IPS-11a (cell line): ENCODE results near the gene STK16.

Experiments
- H3K4me3 ChIP-seq: one replicate; pipeline ENCODE4 v1.5.1; 2013; ENCODE audit warnings: low read depth, low read length, control low read depth

STK16 gene

DNA sequence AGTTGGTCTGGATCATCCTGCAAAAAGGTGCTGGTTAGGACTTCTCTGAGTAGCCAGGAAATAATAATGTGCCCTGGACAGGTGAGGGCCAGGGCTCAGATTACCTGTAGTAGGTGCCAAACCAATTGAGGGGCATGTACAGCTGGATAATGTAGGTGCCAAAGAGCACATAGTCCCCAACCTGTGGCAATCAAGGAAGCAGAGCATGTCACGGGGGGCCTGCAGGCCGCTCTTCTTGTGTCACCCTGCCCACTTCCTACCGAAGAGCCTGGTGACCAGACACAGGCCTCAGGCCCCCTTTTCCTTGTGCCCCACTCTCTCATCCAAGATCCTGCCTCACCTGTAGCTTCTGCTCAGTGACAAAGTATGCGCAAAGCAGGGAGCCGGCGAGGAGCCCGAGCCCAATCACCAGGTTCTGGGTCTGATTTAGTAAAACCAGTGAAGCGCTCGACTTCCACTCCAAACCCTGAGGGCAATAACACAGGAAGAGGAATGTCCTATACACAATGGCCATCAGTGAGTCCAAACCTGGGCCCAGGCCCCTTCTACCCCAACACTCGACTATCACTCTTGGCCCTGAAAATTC is 31.7 kb upstream of the STK16 start:
- no peak overlapping the region for H3K4me3 ChIP-seq

DNA sequence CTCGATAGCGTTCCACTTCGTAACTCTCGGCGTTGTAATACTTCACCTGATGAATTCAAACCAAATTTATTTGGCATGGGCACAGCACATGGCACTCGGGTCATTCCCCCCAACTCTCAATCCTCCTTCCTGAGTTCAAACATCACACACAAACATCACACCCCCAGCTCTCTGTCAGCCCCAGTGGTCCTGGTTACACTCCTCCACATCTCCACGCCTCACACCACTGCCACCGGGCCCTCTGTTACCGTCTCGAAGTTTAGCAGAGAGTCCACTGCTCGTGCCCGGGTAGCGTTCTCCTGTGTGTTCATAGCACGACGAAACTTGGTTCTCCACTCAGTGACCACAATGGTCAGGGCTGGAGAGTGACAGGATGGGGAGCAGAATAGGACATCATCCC is 31.1 kb upstream of the STK16 start:
- H3K4me3 ChIP-seq = no peak overlapping the region

DNA sequence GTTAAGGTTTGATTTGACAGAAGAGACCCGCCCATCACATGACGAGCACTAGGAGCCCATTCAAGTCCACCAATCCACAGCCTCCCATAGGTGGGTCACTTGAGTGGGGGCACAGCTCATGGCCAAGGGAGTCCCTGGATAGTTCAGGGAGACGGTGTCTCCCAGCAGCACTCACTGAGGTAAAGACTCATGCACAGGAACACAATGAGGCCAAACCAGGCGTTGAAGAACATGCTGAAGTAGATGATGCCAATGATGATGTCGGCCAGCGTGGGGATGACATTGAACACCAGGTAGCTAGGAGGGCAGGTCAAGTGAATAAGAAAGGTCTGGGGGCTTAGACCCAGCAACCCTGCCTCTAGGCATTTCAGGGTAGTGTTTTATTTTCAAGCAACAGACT is 30.5 kb upstream of the STK16 start:
- no peak overlapping the region for H3K4me3 ChIP-seq

DNA sequence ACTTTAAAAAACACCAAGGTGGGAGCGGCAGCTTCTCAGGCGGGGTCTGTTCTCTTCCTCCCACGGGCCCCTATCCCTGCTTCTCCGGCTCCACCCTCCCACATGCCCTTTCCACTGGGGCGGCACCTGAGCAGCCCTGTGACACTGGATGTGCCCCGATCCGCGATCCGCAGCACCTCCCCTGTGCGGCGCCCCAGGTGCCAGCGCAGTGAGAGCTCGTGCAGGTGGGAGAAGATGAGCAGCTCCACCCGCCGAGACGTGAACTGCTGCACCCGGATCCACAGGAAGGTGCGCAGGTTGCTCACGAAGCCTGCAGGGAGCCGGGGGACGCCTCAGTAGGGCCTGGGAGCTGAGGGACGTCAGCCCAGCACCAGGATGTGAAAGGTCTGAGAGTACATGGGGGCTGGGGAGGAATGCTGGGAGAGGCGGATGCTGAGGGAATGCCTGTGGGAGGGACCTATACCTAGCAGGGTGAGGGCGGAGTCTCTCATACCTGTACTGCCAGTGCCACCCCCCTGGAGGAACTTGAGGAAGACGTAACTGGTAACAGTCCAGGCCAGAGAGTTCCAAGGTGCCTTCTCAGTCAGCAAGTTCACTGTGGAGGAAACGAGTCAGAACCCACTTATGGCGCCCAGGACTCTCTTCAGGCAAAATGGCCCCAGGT is 29.3 kb upstream of the STK16 start:
- no peak overlapping the region for H3K4me3 ChIP-seq

DNA sequence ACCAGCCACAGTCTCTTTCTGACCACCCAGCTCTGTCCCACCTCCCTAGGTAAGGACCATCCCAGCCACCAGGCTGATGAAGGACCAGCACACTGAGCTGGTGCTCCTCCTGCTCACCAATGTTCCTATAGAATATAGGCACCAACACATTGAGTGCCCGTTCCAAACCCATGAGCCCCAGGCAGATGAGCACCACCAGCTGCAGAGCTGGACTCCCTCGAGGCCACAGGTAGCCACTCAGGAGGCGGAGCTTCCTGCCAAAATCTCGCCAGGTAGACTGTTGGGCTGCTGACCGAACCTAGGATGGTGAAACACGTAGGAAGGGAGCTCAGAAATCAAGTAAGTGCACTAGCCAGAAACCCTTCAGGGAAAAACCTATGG is 28.8 kb upstream of the STK16 start:
- no peak overlapping the region for H3K4me3 ChIP-seq

DNA sequence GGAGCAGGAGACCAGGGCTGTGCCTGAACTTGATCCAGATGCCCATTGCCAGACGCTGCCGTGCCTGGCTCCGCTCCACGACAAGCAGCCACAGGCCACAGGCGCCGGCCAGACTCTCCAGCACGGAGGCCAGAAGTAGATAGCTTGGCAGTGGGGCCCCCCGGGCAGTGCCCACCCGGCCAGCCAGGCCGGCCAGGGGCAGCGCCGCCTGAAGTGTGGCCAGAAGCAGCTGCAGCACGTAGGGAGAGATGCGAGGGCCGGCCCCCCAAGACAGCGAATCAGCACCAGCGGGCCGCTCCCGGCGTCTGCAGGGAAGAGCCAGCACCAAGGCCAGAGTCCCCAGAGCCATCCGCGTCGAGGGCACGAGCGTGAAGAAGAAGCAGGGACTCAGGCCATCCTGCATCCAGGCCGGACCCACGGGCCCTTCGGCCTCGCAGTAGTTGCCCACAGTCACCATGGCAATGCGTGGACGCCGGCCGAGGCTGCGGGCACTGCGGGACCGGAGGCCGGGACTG is 27.0 kb upstream of the STK16 start:
- peak overlapping the region; percentile 63 for H3K4me3 ChIP-seq

DNA sequence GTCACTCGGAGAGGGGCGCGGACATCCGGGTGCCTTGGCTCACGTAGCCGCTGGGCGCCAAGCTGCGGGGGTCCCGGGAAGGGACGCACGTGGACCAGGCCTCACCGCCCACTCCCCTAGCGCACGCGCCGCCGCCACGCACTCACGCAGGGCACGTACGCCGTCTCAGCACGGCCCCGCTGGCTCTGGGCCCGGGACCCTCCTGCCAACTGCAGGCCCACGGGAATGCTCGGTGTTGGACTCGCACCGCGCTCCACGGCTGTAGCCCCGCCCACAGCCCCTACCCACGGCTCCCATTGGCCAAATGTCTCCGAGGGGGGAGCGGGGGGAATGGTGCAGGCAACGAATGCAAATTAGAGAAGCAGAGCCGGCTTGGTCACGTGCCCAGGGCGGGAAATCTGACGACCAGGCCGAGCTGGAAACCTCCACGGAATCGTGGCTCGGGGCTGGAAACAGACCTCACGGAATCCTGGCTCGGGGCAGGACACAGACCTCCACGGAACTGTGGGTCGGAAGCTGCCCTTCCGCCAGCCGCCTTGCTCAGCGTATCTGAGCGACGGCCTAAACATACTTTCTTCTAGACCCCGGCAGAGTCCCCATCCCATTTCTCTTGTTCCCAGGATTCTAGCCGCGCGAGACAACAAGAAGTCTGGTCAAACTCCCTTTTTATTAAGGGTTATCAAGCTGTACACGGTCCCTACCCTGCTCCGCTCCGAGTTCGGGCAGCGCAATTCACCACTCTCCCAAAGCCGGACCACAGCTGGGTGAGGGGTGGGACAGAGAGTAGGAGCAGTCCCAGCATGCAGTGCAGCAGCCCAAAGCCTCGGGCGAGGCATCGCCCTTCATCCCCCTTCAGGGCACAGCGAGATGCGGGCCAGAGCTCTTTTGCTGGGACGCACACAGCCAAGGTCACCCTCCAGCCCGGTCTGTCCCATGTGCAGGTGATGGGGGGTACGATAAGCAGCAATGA is 26.3 kb upstream of the STK16 start, which contains the start of gene ABCB6:
ABCB6 (minus strand) TSS at position 227 of the 970 bp plus-strand sequence. CDS start 285 bp downstream, outside the sequence.
- H3K4me3 ChIP-seq = peak within 1 kb of the TSS; percentile 63

DNA sequence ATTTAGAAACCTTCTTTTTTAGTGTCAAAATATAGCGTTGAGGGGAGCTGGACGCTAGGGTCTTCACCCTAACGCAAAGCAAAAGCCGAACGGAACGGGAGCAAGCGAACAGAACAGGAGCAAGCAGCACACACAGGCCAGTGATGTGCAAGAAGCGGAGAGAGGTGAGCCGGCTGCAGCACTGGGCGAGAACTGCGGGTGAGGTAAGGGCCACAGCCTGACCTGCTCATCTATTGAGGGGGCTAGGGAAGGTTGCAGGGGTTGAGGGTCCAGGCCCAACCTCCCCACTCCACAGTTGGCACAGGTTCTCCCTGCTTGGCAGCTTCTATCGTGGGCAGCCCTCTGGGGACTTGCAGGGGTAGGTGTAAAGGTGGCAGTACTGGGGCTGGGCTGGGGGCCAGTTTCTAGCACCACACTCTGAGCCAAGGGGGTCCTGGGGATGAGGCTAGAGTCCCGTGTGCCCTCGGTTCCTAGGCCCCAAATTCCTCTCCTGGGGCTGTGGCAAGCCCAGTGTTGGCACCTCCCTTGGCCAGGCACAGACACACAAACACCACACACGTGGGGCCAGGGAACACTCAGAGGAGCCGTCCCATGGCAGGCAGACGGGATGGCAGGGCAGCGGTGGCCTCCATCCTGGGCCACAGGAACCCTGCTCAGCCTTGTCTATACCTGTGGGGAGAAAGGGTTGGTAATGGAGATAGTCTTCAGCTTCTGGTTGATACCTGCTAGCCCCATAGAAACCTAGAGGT is 25.3 kb upstream of the STK16 start:
- H3K4me3 ChIP-seq = no peak overlapping the region

DNA sequence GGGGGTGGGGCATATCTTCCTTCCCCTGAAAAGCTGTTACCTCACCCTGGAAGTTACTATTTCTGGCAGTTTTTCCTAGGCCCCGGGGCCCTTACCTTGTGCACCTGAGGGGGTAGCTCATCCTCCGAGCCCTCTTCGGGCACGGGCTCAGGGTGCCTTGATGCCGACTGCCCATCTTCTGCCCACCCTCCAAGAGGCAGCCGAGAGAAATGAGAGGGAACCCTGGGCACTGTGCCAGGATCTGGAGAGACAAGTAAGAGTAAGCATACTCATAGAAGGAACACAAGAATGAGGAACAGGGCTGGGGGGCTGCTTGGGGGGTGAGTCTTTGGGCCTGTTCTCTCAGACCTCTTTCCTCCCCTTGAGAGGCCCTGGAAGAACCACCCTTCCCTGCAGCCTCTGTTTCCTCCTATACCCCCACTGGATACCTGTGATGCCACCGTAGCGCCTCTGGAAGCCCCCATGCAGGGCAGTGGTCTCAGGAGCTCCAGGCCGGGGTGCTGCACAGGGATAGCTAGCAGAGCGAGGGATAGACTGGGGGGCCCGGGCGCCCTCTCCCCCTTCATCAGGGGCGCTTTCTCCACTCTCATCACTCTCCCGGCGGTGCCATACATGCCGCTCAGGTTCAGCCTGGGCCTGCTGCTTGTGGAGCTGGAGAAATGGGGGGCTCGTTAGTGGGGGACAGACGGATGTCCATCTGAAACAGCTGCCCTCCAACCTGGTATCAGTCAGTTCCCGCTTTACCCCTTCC is 24.5 kb upstream of the STK16 start:
- no peak overlapping the region for H3K4me3 ChIP-seq

DNA sequence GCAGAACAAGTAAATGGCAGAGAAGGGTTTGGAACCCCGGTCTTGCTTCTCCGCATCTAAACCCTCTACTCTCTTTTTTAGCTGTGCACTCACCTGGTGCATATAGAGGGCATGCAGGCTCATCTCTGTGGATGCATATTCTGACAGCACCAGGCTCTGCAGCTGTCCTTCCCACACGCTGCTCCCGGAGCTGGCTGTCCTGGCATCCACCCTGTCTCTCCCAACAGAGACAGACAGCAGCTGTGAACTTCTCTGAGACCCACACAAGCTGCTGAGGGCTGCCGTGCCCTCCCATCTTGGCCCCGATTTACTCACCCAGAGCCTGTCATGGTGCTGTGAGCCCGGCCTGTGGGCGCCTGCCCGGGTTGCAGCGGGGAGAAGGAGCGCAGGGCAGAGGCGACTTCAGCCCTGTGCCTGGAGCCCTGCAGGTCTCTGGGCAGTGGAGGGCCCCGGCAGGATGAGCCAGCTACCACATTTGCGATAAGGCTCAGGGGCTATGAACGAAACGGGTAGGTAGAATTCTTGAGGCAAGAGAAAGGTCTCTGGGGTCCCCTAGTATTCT is 23.2 kb upstream of the STK16 start:
- H3K4me3 ChIP-seq = no peak overlapping the region

DNA sequence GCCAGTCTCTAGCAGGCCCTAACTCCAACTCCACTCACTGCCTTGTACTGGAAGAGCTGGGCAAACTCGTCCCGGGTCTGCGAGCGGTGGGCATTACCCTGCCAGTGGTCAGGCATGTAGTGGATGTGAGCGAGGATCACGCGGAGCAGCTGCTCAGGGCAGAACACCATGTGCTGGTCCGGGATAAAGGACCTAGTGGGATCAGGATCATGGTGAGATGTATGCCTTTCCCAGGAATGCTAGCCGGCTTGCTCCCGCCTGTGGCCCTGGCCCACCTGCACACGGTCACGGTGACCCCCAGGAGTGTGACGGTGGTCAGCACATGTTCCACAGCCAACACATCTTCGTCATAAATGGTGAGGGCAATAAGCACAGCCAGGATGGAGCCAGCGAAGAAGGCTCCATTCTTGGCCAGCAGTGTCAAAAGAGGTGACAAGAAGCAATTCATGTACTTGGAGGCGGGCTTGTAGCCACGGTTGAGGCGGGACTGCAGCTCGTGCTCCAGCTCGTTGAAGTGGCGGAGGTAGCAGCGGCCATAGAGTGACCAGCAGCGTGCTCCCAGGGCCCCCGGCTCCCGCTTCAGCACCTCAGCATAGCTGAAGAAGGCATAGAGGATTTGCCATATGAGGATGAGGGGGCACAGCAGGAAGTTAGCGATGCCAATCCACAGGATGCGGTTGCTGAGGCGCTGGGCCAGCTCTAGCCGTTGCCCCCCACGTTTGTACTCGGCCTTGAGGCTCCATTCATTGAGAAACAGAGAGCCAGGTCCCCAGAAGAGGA is 21.3 kb upstream of the STK16 start:
- no peak overlapping the region for H3K4me3 ChIP-seq

DNA sequence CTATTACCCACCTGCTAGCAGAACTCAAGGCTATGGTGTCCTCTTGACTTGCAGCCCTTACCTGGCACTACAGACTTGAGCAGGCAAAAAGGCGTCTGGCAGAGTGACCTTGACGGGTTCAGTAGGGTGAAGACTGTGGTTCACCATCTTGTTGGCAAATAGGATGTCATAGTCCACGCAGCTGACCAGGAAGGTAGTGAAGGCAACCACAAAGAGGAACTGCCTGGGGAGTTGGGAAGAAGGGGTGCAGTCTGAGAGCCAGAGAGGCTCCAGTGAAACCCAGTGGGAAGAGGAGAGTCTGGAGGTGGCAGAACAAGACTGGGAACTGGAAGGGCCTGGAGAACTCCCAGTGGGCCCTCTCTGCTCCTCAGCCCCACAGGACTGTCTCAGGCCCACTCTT is 19.9 kb upstream of the STK16 start:
- no peak overlapping the region for H3K4me3 ChIP-seq

DNA sequence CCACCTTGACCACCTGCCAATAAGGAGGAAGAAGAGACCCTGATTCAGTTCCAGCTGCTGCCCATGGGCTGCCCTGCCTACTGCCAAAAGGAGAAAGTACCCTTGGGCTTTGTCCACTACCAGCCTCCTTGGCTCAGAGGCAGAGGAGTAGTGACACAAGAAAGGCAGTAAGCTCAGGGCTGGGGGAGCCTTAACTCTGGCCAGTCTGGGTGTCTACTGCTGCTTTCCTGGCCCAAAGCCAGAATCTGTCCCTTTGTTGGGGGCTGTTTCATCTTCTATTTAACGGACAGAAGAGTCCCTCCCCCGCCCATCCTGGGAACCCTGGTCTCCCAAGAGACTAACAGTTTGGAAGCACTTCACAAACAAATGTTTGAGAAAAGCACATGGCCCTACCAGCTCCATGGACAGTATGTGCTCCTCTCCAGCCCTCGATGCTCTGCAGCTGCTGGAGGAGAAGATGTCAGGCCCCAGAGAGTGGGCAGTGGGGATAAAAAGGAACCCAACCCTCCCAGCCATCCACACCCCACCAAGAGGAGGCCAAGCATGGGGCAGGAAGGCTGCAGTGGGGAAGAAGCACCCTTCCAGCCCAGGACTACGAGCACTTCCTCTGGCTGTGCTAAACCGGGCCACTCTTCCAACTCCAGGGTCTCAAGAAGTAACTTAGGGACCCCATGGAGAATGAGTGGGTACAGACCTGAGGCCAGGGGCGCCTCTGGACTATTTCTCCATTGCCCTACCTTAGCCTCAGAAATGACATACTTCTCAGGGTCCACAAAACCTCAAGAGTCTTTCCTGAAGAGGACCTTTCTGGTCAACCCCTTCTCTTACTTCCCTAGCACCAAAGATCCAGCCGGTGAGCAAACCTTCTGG is 17.0 kb upstream of the STK16 start:
- H3K4me3 ChIP-seq = peak overlapping the region; percentile 94

DNA sequence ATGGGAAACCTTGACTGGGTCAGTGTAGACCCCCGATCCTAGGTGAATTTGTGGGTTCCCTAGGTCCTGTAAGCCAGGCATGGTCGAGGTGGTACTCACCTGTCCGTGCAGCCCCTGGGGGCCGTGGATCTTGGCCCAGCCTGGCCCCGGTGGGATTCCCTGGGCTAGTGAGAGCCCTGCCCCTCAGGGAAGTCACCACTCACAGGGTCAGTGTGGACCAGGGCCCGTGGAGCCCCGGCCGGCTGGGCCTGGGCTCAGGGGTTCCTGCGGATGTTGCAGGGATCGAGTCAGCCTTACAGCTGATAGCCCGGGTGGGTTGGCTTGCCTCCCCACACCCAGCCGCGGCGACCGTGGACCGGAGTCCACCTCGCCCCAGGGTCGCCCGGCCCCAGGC is 16.4 kb upstream of the STK16 start:
- peak overlapping the region; percentile 94 for H3K4me3 ChIP-seq

DNA sequence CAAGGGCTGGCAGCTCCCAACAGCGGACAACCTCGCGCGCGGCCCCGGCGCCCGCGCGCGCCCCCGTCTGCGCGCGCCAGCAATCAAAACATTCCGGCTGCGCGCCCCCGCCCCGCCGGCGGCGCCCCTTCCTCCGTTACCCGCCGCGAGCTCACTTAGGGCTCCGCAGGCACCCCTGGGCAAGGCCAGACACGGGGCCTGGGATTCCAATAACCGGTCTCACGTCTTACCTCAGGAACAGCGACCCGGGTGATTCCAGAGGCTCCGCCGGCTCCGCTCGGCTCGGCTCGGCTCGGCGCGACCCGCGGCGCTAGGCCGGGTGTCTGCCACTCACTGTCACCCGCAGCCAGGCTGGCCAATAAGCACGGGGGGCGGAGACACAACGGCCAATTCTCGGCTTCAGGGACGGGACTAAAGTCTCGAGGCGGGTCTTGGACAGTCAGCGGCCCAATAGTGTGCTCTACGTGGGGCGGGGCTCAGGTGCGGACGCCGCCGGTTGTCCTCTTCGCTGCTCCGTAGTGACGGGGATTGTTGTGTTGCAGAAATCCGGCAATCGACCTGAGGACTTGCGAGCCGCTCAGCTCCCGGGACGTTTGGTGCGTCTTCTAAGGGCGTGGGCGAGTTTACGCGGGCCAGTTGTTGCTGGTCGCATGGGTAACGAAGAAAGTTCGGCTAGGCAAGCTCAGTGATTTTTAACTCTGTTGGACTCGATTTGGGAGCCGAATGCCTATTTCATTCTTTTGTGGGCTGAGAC is 15.8 kb upstream of the STK16 start, which contains the start of the genes ANKZF1 and ATG9A:
ANKZF1 (plus strand) TSS at position 502 of the 754 bp plus-strand sequence. CDS start 452 bp downstream, outside the sequence.
ATG9A (minus strand) TSS at position 332 of the 754 bp plus-strand sequence. CDS start 1,612 bp downstream, outside the sequence.
- H3K4me3 ChIP-seq = peak within 1 kb of the TSS; percentile 94

DNA sequence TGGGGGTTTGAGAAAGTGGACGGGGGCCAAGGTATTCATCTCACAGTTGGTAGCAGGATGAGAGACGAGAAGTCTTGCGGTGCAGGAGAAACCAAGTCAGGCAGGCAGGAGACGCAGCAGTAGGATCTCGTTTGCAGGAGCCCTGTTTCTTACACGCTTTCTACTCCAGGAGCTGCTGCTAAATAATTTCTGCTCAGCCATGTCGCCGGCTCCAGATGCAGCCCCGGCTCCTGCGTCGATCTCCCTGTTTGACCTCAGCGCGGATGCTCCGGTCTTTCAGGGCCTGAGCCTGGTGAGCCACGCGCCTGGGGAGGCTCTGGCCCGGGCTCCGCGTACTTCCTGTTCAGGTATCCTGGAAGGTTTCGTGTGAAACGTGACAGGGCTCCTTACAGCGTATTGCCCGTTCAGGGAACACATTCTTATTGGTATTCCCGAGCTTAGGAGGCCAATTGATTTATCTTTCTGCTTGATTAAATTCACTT is 15.2 kb upstream of the STK16 start:
- H3K4me3 ChIP-seq = peak overlapping the region; percentile 94

DNA sequence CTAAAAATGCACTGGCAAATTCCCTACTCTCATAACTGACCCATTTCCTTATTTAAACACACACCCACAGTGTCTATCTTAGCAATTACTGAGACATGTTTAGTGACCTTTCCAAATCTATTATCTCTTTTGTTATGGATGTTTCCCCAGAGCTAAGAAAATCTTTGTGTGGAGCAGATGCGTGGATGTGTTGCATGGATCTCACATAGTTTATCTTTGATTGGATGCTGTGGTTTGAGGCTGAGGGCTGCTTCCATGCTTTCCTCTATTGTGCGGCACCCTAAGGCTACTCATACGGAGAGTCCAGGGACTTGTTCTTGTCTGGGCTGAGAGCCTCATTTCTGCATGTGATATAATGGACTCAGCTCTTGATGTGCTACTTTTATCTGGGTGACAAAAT is 10.9 kb upstream of the STK16 start:
- H3K4me3 ChIP-seq = no peak overlapping the region
